T47D (cell line): ENCODE measurements around the gene DNAJA3.
A peak's percentile ranks its signal among the peaks of the same experiment; 100 is the strongest.
"Not testable (repeated sequence)": the region's sequence is repeated elsewhere in the genome, so short reads cannot be mapped to it uniquely, and the experiment has no call there.

Source experiments
- DNase-seq, 2 experiments: peaks; one replicate each; pipeline versions ENCODE4 v3.0.0 to v3.0.0-alpha.2; 2011 to 2012; ENCODE audit warnings: low read depth in 1 of 2, low spot score in 1 of 2
- JUND ChIP-seq: IDR thresholded peaks from 2 replicates; pipeline ENCODE4 v1.6.1; 2012; ENCODE audit warnings: low read depth
- in situ Hi-C: cut with HindIII; loops from 2 replicates; pipeline ENCODE4 v1.10.0; 2016; ENCODE audit warnings: low sequenced_read_pairs, low pct_unique_long_range_greater_than_20kb

Gene DNAJA3

GRCh38 chr16:4390266-4391260, 35.1 kb upstream of the DNAJA3 start:
- no peak for DNase-seq
- in situ Hi-C loops = no loop called here
- no peak for TF ChIP-seq JUND

- in situ Hi-C loops = no loop called here
- DNase-seq = no peak
- TF ChIP-seq JUND = no peak
These were observed 33.9 kb upstream of the DNAJA3 start for GRCh38 chr16:4391631-4392381.

GRCh38 chr16:4392382-4393239, 33.1 kb upstream of the DNAJA3 start:
- no peak for DNase-seq
- in situ Hi-C loops = no loop called here
- no peak for TF ChIP-seq JUND

- no peak for TF ChIP-seq JUND
- peak in 1 of 2 experiments; percentile 55 for DNase-seq
- in situ Hi-C loops = no loop called here
These were observed 32.4 kb upstream of the DNAJA3 start for GRCh38 chr16:4393240-4393600.

GRCh38 chr16:4393850-4394249, 31.8 kb upstream of the DNAJA3 start:
- DNase-seq, in situ Hi-C loops: not testable (repeated sequence)

GRCh38 chr16:4395055-4395726, 30.5 kb upstream of the DNAJA3 start:
- in situ Hi-C loops = no loop called here
- no peak for DNase-seq
- no peak for TF ChIP-seq JUND

- TF ChIP-seq JUND = no peak
- no peak for DNase-seq
- in situ Hi-C loops = no loop called here
These were observed 26.5 kb upstream of the DNAJA3 start for GRCh38 chr16:4399001-4399730.

- DNase-seq = no peak
- in situ Hi-C loops = no loop called here
- no peak for TF ChIP-seq JUND
These were observed 24.6 kb upstream of the DNAJA3 start for GRCh38 chr16:4401094-4401501.

- no peak for TF ChIP-seq JUND
- no peak for DNase-seq
- in situ Hi-C loops = no loop called here
These were observed 24.2 kb upstream of the DNAJA3 start for GRCh38 chr16:4401510-4401909.

- in situ Hi-C loops = no loop called here
- DNase-seq = peak; percentile 80 to 96
- TF ChIP-seq JUND = no peak
These were observed 23.1 kb upstream of the DNAJA3 start for GRCh38 chr16:4402439-4403132.
